HepG2 (cell line): Measurements from ENCODE around the gene ATRIP. TPM values are rescaled to one million over a fixed set of nuclear protein-coding genes. Genes with fewer than 3 reads are reported as not detected.

ENCODE experiments used
- ATAC-seq: fragments of 200-7000 bp; cut with Tn5 transposase; 3 replicates; pipeline ENCODE4 v1.9.1; 2020; ENCODE audit warnings: mild to moderate bottlenecking, moderate library complexity
- BruUV-seq: library from RNA; stranded (reverse); fragments of 400-500 nt; replicated peaks from 2 replicates; lab custom pipeline; 2021; lab: Mats Ljungman, UMichigan
- CTCF ChIA-PET: fragments of 300-600 bp; formaldehyde crosslinking; extraction: SDS; loops from one replicate; lab custom pipeline; 2021; ENCODE audit warnings: low total read pairs, inconsistent platforms, low intra/inter-chr PET ratio; lab: Yijun Ruan, JAX
- POLR2A ChIA-PET: fragments of 350-600 bp; sonication (Branson Sonifier 250); formaldehyde crosslinking; loops from one replicate; lab custom pipeline; 2020; ENCODE audit warnings: antibody characterized with exemption, inconsistent platforms; lab: Yijun Ruan, JAX
- DNase-seq: peaks from one replicate; pipeline ENCODE4 v3.0.0-alpha.2; 2015; ENCODE audit warnings: low spot score
- FAIRE-seq: peaks from 3 replicates; lab custom pipeline; 2011; peaks lifted over from hg19 to GRCh38; lab: Jason Lieb, UNC
- H2AFZ ChIP-seq: one replicate; pipeline ENCODE4 v1.6.1; 2011; ENCODE audit warnings: low read length, inconsistent platforms
- H3K27ac ChIP-seq: fragments of 300-600 bp; 3 replicates; pipeline ENCODE4 v1.8.0; 2011; ENCODE audit warnings: mixed run types, mild to moderate bottlenecking, mixed read lengths, low read length, inconsistent platforms; ENCODE audit not compliant: insufficient read depth; ENCODE audit errors: extremely low read length
- H3K27me3 ChIP-seq, 2 experiments: fragments of 200-600 bp in 1 of 2; 2 replicates in 1 of 2; 3 replicates in 1 of 2; pipeline versions ENCODE4 v1.6.0 to v1.8.0; 2011; ENCODE audit warnings: low read length in 2 of 2, mild to moderate bottlenecking in 2 of 2, moderate library complexity in 2 of 2, inconsistent platforms in 1 of 2; ENCODE audit not compliant: insufficient read depth in 2 of 2, control insufficient read depth in 1 of 2
- H3K36me3 ChIP-seq, 2 experiments: fragments of 200-600 bp in 1 of 2; replicated peaks in 1 of 2; 2 replicates in 1 of 2; 3 replicates in 1 of 2; pipeline versions ENCODE4 v1.5.1 to v1.8.0; 2011; ENCODE audit warnings: low read length in 2 of 2, inconsistent platforms in 1 of 2; ENCODE audit not compliant: insufficient read depth in 2 of 2, control insufficient read depth in 1 of 2
- H3K4me1 ChIP-seq: 2 replicates; pipeline ENCODE4 v1.5.1; 2012; ENCODE audit warnings: low read length, inconsistent platforms; ENCODE audit not compliant: insufficient read depth
- H3K4me2 ChIP-seq: 2 replicates; pipeline ENCODE4 v1.6.0; 2011; ENCODE audit warnings: low read depth, low read length, inconsistent platforms
- H3K4me3 ChIP-seq, 3 experiments: fragments of 200-600 bp in 1 of 3; sonication (generic), shearing (Covaris generic) in 1 of 3; replicated peaks in 1 of 3; 2 replicates each; pipeline ENCODE4 v1.5.1; 2011 to 2016; ENCODE audit warnings: low read length in 3 of 3, inconsistent platforms in 2 of 3, low read depth in 2 of 3, mild to moderate bottlenecking in 2 of 3, control low read depth in 1 of 3, mixed read lengths in 1 of 3; ENCODE audit not compliant: insufficient read depth in 1 of 3
- H3K79me2 ChIP-seq: one replicate; pipeline ENCODE4 v1.6.1; 2011; ENCODE audit warnings: low read length, inconsistent platforms; ENCODE audit not compliant: insufficient read depth
- H3K9ac ChIP-seq: 2 replicates; pipeline ENCODE4 v1.6.0; 2011; ENCODE audit warnings: mild to moderate bottlenecking, low read depth, low read length, inconsistent platforms; ENCODE audit not compliant: insufficient read depth
- H3K9me3 ChIP-seq: 2 replicates; pipeline ENCODE4 v1.5.1; 2012; ENCODE audit warnings: mild to moderate bottlenecking, low read length
- H4K20me1 ChIP-seq: 2 replicates; pipeline ENCODE4 v1.6.0; 2011; ENCODE audit warnings: inconsistent platforms, mild to moderate bottlenecking, low read length, moderate library complexity; ENCODE audit not compliant: insufficient read depth
- ZBTB38 ChIP-seq: sonication (generic); formaldehyde crosslinking; IDR thresholded peaks from 2 replicates; pipeline ENCODE4 v1.5.1; 2020; ENCODE audit warnings: mild to moderate bottlenecking, missing genetic modification reagents
- ZNF224 ChIP-seq: sonication (generic); formaldehyde crosslinking; IDR thresholded peaks from 2 replicates; pipeline ENCODE4 v1.5.0; 2020; ENCODE audit warnings: mild to moderate bottlenecking, missing genetic modification reagents
- WGBS: methylation state at CpG from one replicate; pipeline ENCODE4 v1.1.6; 2017; ENCODE audit warnings: low lambda C conversion rate; 5-methylcytosine and 5-hydroxymethylcytosine counted together
- in situ Hi-C: cut with HindIII; loops from 2 replicates; pipeline ENCODE4 v1.10.0; 2017; ENCODE audit warnings: low pct_unique_long_range_greater_than_20kb; ENCODE audit not compliant: extremely low pct_ligation_motif_present
- intact Hi-C: fragments of 100-400 bp; cut with micrococcal nuclease; formaldehyde crosslinking; loops from one replicate; pipeline ENCODE4 v1.10.0; 2022; ENCODE audit not compliant: unreplicated experiment
- polyA plus RNA-seq, 8 experiments: library from polyadenylated mRNA; depleted of rRNA in 3 of 8; stranded (reverse) in 7 of 8; unstranded in 1 of 8; fragments of >200 nt; fragmentation: Illumina TruSeq in 4 of 8; extraction: Trizol in 4 of 8; gene quantifications; 2 replicates each; pipeline versions ENCODE4 v1.2.1 to v1.2.3, GENCODE V29; 2011 to 2016; ENCODE audit warnings: low read depth in 4 of 8, missing spikeins in 1 of 8, mixed read lengths in 1 of 8; ENCODE audit not compliant: insufficient read depth in 1 of 8
- total RNA-seq, 5 experiments: library from RNA; depleted of rRNA; stranded (reverse); fragments of >200 nt; fragmentation: Illumina TruSeq; extraction: Trizol; gene quantifications; 2 replicates each; pipeline ENCODE4 v1.2.3, GENCODE V29; 2016; ENCODE audit warnings: low read depth in 1 of 5
- TF ChIP-seq, protein P1 (sequence below): sonication (generic); formaldehyde crosslinking; IDR thresholded peaks from 2 replicates; pipeline ENCODE4 v1.5.0; 2020; ENCODE audit warnings: mild to moderate bottlenecking, missing genetic modification reagents, borderline replicate concordance
- TF ChIP-seq, protein P2 (sequence below): sonication (generic); formaldehyde crosslinking; IDR thresholded peaks from 2 replicates; pipeline ENCODE4 v1.5.1; 2020; ENCODE audit warnings: mild to moderate bottlenecking, missing genetic modification reagents, moderate library complexity

Gene ATRIP
- total and polyA plus RNA-seq, 2 of the 13 experiments (the other 11 are each of a cell fraction or from before 2014, with no cell fraction given): 5.1 to 12.5 TPM

DNA sequence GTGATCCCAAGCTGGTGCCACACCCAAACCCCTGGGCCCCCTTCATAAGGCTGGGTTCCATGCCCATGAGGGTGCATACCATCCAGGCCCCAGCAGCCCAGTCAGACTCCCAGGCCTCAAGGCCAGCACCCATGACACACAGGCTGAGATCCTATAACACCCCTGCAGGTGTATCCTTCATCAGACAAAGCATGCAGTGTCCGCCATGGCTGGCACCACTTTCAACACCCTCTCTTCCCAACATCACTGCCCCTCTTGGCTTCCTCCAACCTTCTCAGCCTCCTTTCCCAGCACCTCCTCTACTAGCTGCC is 10.1 kb upstream of the ATRIP start:
- Histone ChIP-seq H3K27ac (no peak overlapping the region), H3K9ac (no peak overlapping the region), H3K4me3 (no peak overlapping the region), H2AFZ (no peak overlapping the region), H4K20me1 (peaks cover 2% of the 10 kb centered on the region), H3K4me2 (no peak overlapping the region), H3K36me3 (peaks cover 1 to 4% of the 10 kb centered on the region in 2 experiments; a peak in 3 of 5 replicates), H3K9me3 (no peaks in the 10 kb centered on the region), H3K4me1 (peaks cover 72% of the 10 kb centered on the region), H3K27me3 (no peaks in the 10 kb centered on the region; a peak in 1 of 5 replicates), H3K79me2 (peaks cover 23% of the 10 kb centered on the region)
- ChIA-PET POLR2A (interaction anchor here (0.7 to 2.7 kb wide), 13 partner anchors 10 to 196 kb away, joined by 3 to 59 read pairs (median 9); partner anchors contain the start of genes ATRIP and ZNF589), CTCF (interaction anchor here (0.8 to 5.7 kb wide), 10 partner anchors 10 to 242 kb away, joined by 4 to 117 read pairs (median 15); no protein-coding TSS in a partner anchor)
- in situ Hi-C loops (loop anchor here (5.0 kb wide), 3 partner anchors 34 to 204 kb away; no protein-coding TSS in a partner anchor), intact Hi-C loops (loop anchor here (1.0 to 2.0 kb wide), 3 partner anchors 35 to 204 kb away; no protein-coding TSS in a partner anchor)
- ATAC-seq (no peak), FAIRE-seq (no peak), DNase-seq (no peak)
- TF ChIP-seq ZBTB38 (CRISPR knock-in tag): no peak
- TF ChIP-seq, protein P1, sequence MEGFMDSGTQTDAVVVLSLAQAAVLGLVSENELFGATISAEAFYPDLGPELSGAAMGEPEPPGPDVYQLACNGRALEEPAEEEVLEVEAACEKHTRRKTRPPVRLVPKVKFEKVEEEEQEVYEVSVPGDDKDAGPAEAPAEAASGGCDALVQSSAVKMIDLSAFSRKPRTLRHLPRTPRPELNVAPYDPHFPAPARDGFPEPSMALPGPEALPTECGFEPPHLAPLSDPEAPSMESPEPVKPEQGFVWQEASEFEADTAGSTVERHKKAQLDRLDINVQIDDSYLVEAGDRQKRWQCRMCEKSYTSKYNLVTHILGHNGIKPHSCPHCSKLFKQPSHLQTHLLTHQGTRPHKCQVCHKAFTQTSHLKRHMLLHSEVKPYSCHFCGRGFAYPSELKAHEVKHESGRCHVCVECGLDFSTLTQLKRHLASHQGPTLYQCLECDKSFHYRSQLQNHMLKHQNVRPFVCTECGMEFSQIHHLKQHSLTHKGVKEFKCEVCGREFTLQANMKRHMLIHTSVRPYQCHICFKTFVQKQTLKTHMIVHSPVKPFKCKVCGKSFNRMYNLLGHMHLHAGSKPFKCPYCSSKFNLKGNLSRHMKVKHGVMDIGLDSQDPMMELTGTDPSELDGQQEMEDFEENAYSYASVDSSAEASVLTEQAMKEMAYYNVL (CRISPR knock-in tag): no peak
- TF ChIP-seq ZNF224 (CRISPR knock-in tag): 0 out of 2 replicates have a peak, but pooled peaks have one; percentile 71
- TF ChIP-seq, protein P2, sequence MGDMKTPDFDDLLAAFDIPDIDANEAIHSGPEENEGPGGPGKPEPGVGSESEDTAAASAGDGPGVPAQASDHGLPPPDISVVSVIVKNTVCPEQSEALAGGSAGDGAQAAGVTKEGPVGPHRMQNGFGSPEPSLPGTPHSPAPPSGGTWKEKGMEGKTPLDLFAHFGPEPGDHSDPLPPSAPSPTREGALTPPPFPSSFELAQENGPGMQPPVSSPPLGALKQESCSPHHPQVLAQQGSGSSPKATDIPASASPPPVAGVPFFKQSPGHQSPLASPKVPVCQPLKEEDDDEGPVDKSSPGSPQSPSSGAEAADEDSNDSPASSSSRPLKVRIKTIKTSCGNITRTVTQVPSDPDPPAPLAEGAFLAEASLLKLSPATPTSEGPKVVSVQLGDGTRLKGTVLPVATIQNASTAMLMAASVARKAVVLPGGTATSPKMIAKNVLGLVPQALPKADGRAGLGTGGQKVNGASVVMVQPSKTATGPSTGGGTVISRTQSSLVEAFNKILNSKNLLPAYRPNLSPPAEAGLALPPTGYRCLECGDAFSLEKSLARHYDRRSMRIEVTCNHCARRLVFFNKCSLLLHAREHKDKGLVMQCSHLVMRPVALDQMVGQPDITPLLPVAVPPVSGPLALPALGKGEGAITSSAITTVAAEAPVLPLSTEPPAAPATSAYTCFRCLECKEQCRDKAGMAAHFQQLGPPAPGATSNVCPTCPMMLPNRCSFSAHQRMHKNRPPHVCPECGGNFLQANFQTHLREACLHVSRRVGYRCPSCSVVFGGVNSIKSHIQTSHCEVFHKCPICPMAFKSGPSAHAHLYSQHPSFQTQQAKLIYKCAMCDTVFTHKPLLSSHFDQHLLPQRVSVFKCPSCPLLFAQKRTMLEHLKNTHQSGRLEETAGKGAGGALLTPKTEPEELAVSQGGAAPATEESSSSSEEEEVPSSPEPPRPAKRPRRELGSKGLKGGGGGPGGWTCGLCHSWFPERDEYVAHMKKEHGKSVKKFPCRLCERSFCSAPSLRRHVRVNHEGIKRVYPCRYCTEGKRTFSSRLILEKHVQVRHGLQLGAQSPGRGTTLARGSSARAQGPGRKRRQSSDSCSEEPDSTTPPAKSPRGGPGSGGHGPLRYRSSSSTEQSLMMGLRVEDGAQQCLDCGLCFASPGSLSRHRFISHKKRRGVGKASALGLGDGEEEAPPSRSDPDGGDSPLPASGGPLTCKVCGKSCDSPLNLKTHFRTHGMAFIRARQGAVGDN (CRISPR knock-in tag): peak; percentile 17; the same call in 1 of the 2 replicates
- BruUV-seq: no TSS peak
- WGBS: 50% methylated on average over 1 of the region's 1 CpG
